Measurements from ENCODE around the gene HACD4. TPM values are rescaled to one million over a fixed set of nuclear protein-coding genes. Genes with fewer than 3 reads are reported as not detected.

Gene HACD4
- total RNA-seq, 4 donors from 2014 or later: 13.8 to 25.0 (median 17.9) TPM

- DNase-seq (ENCODE audit: extremely low spot score): no peak
- Histone ChIP-seq H3K27ac (replicated peaks in 1 of 4) (no peak overlapping the region), H3K9me3 (no peaks in the 10 kb centered on the region), H3K27me3 (no peaks in the 10 kb centered on the region), H3K4me3 (no peak overlapping the region), H3K36me3 (no peaks in the 10 kb centered on the region), H3K4me1 (peaks cover 5 to 7% (median 6%) of the 10 kb centered on the region in 4 donors)
- no peak for TF ChIP-seq POLR2AphosphoS5 (IDR thresholded peaks at IDR 0.05)
- WGBS: 74% methylated on average over 3 of the region's 3 CpGs
- intact Hi-C loops (cut with DNase I): no loop called here
These were observed 44.0 kb upstream of the HACD4 start for GRCh38 chr9:21075484-21075883.

- Histone ChIP-seq H3K4me3 (no peak overlapping the region), H3K27ac (replicated peaks in 1 of 4) (peak overlapping the region in 2 of 4 donors; percentile 64 to 77), H3K27me3 (no peaks in the 10 kb centered on the region), H3K36me3 (no peaks in the 10 kb centered on the region), H3K9me3 (no peaks in the 10 kb centered on the region), H3K4me1 (peaks cover 17 to 20% (median 19%) of the 10 kb centered on the region in 4 donors)
- no peak for DNase-seq (ENCODE audit: extremely low spot score)
- intact Hi-C loops (cut with DNase I): no loop called here
- TF ChIP-seq EP300 (IDR thresholded peaks at IDR 0.05) (no peak), POLR2AphosphoS5 (IDR thresholded peaks at IDR 0.05) (no peak), POLR2A (IDR thresholded peaks at IDR 0.05; ENCODE audit: low read depth) (no peak), CTCF (IDR thresholded peaks at IDR 0.05) (no peak)
These were observed 39.5 kb upstream of the HACD4 start for GRCh38 chr9:21070906-21071305.

- H3K36me3 ChIP-seq: no peaks in the 10 kb centered on the region
- DNase-seq (ENCODE audit: extremely low spot score): peak; percentile 92
- peak overlapping the region in 3 of 4 donors; percentile 11 to 30 (median 18) for H3K4me3 ChIP-seq
- intact Hi-C loops (cut with DNase I): no loop called here
- H3K27me3 ChIP-seq: no peaks in the 10 kb centered on the region
- peaks cover 17 to 20% (median 19%) of the 10 kb centered on the region in 4 donors for H3K4me1 ChIP-seq
- 8% methylated on average over 4 of the region's 4 CpGs for WGBS
- TF ChIP-seq CTCF (IDR thresholded peaks at IDR 0.05) (peak in 1 of 3 experiments; percentile 49), POLR2AphosphoS5 (IDR thresholded peaks at IDR 0.05) (peak; percentile 41 to 63), POLR2A (IDR thresholded peaks at IDR 0.05; ENCODE audit: low read depth) (no peak)
- peak overlapping the region; percentile 36 to 77 (median 61) for H3K27ac ChIP-seq (replicated peaks in 1 of 4)
- no peaks in the 10 kb centered on the region for H3K9me3 ChIP-seq
These were observed 38.7 kb upstream of the HACD4 start for GRCh38 chr9:21070171-21070571.

GRCh38 chr9:21060919-21061561, 29.6 kb upstream of the HACD4 start:
- Histone ChIP-seq H3K4me1 (no peaks in the 10 kb centered on the region), H3K9me3 (no peaks in the 10 kb centered on the region), H3K27me3 (no peaks in the 10 kb centered on the region), H3K36me3 (no peaks in the 10 kb centered on the region), H3K4me3 (no peak overlapping the region), H3K27ac (replicated peaks in 1 of 4) (no peak overlapping the region)
- intact Hi-C loops (cut with DNase I): no loop called here
- peak; percentile 50 for DNase-seq (ENCODE audit: extremely low spot score)
- 66% methylated on average over 2 of the region's 2 CpGs for WGBS
- no peak for TF ChIP-seq CTCF (IDR thresholded peaks at IDR 0.05)
- no peak for TF ChIP-seq EP300 (IDR thresholded peaks at IDR 0.05)
- no peak for TF ChIP-seq POLR2A (IDR thresholded peaks at IDR 0.05; ENCODE audit: low read depth)
- TF ChIP-seq POLR2AphosphoS5 (IDR thresholded peaks at IDR 0.05): no peak

GRCh38 chr9:21056931-21057330, 25.5 kb upstream of the HACD4 start:
- H3K9me3 ChIP-seq: no peaks in the 10 kb centered on the region
- intact Hi-C loops (cut with DNase I): no loop called here
- no peak for TF ChIP-seq POLR2AphosphoS5 (IDR thresholded peaks at IDR 0.05)
- no peak for TF ChIP-seq CTCF (IDR thresholded peaks at IDR 0.05)
- no peak for TF ChIP-seq POLR2A (IDR thresholded peaks at IDR 0.05; ENCODE audit: low read depth)
- no peak for TF ChIP-seq EP300 (IDR thresholded peaks at IDR 0.05)
- H3K27ac ChIP-seq (replicated peaks in 1 of 4): no peak overlapping the region
- H3K4me1 ChIP-seq: no peaks in the 10 kb centered on the region
- no peaks in the 10 kb centered on the region for H3K27me3 ChIP-seq
- 33% methylated on average over 1 of the region's 1 CpG for WGBS
- no peaks in the 10 kb centered on the region for H3K36me3 ChIP-seq
- DNase-seq (ENCODE audit: extremely low spot score): no peak
- no peak overlapping the region for H3K4me3 ChIP-seq

Data from esophagus muscularis mucosa (tissue), 4 donors.